K562 (cell line): ENCODE results near the gene GAD1. TPM values are rescaled to one million over a fixed set of nuclear protein-coding genes. Genes with fewer than 3 reads are reported as not detected.

Experiments used
- DMBX1 ChIP-seq: fragments of 250-450 bp; sonication (Bioruptor Pico); IDR thresholded peaks from 2 replicates; pipeline ENCODE4 v1.8.0; 2022; ENCODE audit warnings: inconsistent platforms, mild to moderate bottlenecking, moderate library complexity, borderline replicate concordance
- EZH2 ChIP-seq: IDR thresholded peaks from 2 replicates; pipeline ENCODE4 v1.6.1; 2012; ENCODE audit warnings: low read depth, mild to moderate bottlenecking, inconsistent platforms, low read length, borderline replicate concordance
- NR4A1 ChIP-seq, 2 experiments: fragments of 250-450 bp in 1 of 2; fragments of 450-650 bp in 1 of 2; sonication (Bioruptor Pico) in 1 of 2; IDR thresholded peaks; 2 replicates each; pipeline versions ENCODE4 v1.4.0 to v1.6.1; 2016 to 2020; ENCODE audit warnings: mild to moderate bottlenecking in 2 of 2, missing compliant biosample characterization in 1 of 2, missing genetic modification characterization in 1 of 2, moderate library complexity in 1 of 2
- SNAPC5 ChIP-seq: fragments of 250-450 bp; sonication (Bioruptor Pico); IDR thresholded peaks from 2 replicates; pipeline ENCODE4 v1.8.0; 2021; ENCODE audit warnings: moderate library complexity, mild to moderate bottlenecking, inconsistent platforms
- STAG1 ChIP-seq: sonication (generic); formaldehyde crosslinking; IDR thresholded peaks from 2 replicates; pipeline ENCODE4 v1.5.0; 2020; ENCODE audit warnings: missing genetic modification reagents, borderline replicate concordance
- YY1 ChIP-seq, 3 experiments: IDR thresholded peaks; 2 replicates each; pipeline ENCODE4 v1.6.1; 2011; ENCODE audit warnings: low read length in 2 of 3, mild to moderate bottlenecking in 2 of 3, moderate library complexity in 2 of 3, borderline replicate concordance in 1 of 3, control low read depth in 1 of 3, low read depth in 1 of 3; ENCODE audit not compliant: insufficient read depth in 3 of 3, insufficient replicate concordance in 2 of 3, control insufficient read depth in 1 of 3, insufficient read length in 1 of 3; ENCODE audit errors: extremely low read depth in 1 of 3
- ZNF165 ChIP-seq: fragments of 250-450 bp; sonication (Bioruptor Pico); IDR thresholded peaks from 2 replicates; pipeline ENCODE4 v1.4.0; 2020; ENCODE audit warnings: borderline replicate concordance
- polyA plus RNA-seq, 8 experiments: library from polyadenylated mRNA; depleted of rRNA in 4 of 8; stranded (reverse) in 5 of 8; unstranded in 3 of 8; fragments of >200 nt; fragmentation: Nextera tagmentation in 2 of 8; fragmentation: Illumina TruSeq in 1 of 8; extraction: Ambion mirVana in 2 of 8; extraction: Trizol in 1 of 8; gene quantifications; 2 replicates each; pipeline versions ENCODE4 v1.2.1 to v1.2.3, GENCODE V29; 2011 to 2014; ENCODE audit warnings: inconsistent platforms in 1 of 8, missing spikeins in 1 of 8
- total RNA-seq, 7 experiments: library from RNA; depleted of rRNA in 6 of 7; stranded (reverse); fragments of >200 nt in 6 of 7; fragmentation: Illumina TruSeq in 2 of 7; extraction: Trizol in 2 of 7; gene quantifications; 2 replicates each; pipeline versions ENCODE4 v1.2.1 to v1.2.3, GENCODE V29; 2011 to 2021; ENCODE audit warnings: low replicate concordance in 1 of 7
- TF ChIP-seq, protein P1 (sequence below), 2 experiments: fragments of 450-650 bp in 1 of 2; sonication (generic) in 1 of 2; formaldehyde crosslinking in 1 of 2; IDR thresholded peaks in 1 of 2; conservative IDR thresholded peaks in 1 of 2; 2 replicates each; pipeline versions ENCODE4 v1.6.1 to v1.8.1; 2016 to 2023; ENCODE audit warnings: mild to moderate bottlenecking in 2 of 2, moderate library complexity in 2 of 2, inconsistent platforms in 1 of 2, missing genetic modification reagents in 1 of 2

GAD1 gene
- total and polyA plus RNA-seq, 9 of the 15 experiments (the other 6 are each of a cell fraction or from before 2014, with no cell fraction given), result 2.7 to 29.1 (median 15.7) TPM

- TF ChIP-seq YY1 (IDR thresholded peaks at IDR 0.05; ENCODE audit: borderline replicate concordance in 1 of 3, control insufficient read depth in 1 of 3, extremely low read depth in 1 of 3, insufficient read depth in 3 of 3, insufficient read length in 1 of 3, insufficient replicate concordance in 2 of 3, low read depth in 1 of 3, low read length in 2 of 3), result peak in 2 of 3 experiments; percentile 22
- no peak for TF ChIP-seq EZH2
- no peak for TF ChIP-seq SNAPC5
- peak; percentile 41; the same call in 1 of the 2 replicates for TF ChIP-seq DMBX1 (CRISPR knock-in tag)
- TF ChIP-seq ZNF165 (CRISPR knock-in tag), result no peak
- no peak for TF ChIP-seq NR4A1 (CRISPR knock-in tag; IDR thresholded peaks at IDR 0.05)
- TF ChIP-seq NR4A1 (tag; IDR thresholded peaks at IDR 0.05), result 0 out of 2 replicates have a peak, but pooled peaks have one; percentile 72
- TF ChIP-seq, protein P1, sequence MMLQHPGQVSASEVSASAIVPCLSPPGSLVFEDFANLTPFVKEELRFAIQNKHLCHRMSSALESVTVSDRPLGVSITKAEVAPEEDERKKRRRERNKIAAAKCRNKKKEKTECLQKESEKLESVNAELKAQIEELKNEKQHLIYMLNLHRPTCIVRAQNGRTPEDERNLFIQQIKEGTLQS (IDR thresholded peaks at IDR 0.05), result no peak
- TF ChIP-seq, protein P1 (CRISPR knock-in tag; conservative IDR thresholded peaks at IDR 0.05), result peak; percentile 32; the same call in 1 of the 2 replicates
- TF ChIP-seq STAG1 (CRISPR knock-in tag), result no peak; the same call in 1 of the 2 replicates
These were observed 45.9 kb upstream of the GAD1 start (continued) for GRCh38 chr2:170770606-170771420.
